ENCODE results near the gene EIF6.

EIF6 gene

DNA sequence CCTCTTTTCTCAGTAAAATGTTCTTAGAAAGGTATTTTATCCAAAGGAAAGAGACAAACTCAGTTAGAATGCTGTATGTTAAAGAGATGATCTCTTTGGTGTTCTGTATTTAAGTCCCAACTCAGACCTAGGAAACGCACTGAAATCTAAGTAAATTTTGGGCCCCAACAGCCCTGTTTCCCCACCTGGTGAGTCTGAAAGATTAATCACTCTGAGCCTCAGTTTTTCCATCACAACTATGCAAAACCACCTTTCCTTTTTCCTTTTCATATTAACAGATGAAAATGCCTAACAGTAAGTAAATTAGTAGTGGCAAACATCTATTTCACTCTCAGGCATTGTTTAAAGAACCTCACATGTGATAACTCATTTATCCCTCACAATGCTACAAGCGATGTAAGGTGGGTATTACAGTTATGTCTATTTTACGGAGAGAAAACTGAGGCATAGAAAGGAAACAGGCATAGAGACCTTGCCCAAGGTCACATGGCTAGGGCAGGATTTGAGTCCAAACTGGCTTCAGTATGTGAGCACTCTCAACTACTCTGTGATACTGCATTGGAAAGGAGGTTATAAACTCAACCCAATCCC is 43.6 kb upstream of the EIF6 start:
- no peaks in the 10 kb centered on the region for H3K9me3 ChIP-seq
- no peak for DNase-seq
- H3K36me3 ChIP-seq, result no peaks in the 10 kb centered on the region
- TF ChIP-seq, protein P1, sequence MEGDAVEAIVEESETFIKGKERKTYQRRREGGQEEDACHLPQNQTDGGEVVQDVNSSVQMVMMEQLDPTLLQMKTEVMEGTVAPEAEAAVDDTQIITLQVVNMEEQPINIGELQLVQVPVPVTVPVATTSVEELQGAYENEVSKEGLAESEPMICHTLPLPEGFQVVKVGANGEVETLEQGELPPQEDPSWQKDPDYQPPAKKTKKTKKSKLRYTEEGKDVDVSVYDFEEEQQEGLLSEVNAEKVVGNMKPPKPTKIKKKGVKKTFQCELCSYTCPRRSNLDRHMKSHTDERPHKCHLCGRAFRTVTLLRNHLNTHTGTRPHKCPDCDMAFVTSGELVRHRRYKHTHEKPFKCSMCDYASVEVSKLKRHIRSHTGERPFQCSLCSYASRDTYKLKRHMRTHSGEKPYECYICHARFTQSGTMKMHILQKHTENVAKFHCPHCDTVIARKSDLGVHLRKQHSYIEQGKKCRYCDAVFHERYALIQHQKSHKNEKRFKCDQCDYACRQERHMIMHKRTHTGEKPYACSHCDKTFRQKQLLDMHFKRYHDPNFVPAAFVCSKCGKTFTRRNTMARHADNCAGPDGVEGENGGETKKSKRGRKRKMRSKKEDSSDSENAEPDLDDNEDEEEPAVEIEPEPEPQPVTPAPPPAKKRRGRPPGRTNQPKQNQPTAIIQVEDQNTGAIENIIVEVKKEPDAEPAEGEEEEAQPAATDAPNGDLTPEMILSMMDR (IDR thresholded peaks at IDR 0.05; ENCODE audit: low read depth, low read length), result no peak
- no peak overlapping the region for H3K4me3 ChIP-seq (ENCODE audit: low read depth, low read length)
- H3K27me3 ChIP-seq, result no peaks in the 10 kb centered on the region
- peaks cover 4% of the 10 kb centered on the region; the same call in 1 of the 2 replicates for H3K4me1 ChIP-seq

DNA sequence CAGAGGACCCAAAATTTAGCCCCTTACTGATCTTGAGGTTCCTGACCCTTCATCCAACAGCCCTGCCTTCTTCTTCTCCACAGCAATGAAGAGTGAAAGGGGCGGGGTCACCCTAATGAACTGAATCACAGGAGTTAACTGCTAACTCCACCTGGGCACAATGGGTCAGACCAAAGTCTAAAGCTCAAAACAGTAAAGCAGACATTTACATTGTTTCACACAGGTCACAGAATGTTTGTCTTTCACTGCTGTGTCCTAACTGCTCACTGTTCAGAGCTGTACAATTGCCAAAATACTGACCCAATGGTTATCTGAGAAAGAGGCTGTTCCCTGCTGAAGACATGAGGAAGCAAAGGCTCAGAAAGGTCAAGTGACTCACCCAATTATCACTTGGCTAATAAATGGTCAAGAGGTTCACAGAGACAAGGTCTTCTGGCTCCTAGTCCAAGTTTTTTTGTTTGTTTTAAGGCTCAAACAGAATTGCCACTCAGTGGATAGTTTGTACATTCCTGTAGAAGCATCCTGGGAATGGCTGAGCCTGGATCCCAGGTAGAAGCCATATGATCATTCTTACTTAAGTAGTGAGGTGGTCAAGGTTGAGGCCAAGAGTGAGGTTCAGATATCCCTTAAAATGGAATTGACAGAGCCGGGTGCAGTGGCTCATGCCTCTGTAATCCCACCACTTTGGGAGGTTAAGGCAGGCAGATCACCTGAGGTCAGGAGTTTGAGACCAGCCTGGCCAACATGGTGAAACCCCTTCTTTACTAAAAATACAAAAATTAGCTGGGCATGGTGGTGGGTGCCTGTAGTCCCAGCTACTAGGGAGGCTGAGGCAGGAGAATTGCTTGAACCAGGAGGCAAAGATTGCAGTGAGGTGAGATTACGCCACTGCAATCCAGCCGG is 42.8 kb upstream of the EIF6 start:
- Histone ChIP-seq H3K4me3 (ENCODE audit: low read depth, low read length) (no peak overlapping the region), H3K9me3 (no peaks in the 10 kb centered on the region), H3K27me3 (no peaks in the 10 kb centered on the region), H3K4me1 (peaks cover 4% of the 10 kb centered on the region; the same call in 1 of the 2 replicates), H3K36me3 (no peaks in the 10 kb centered on the region)
- TF ChIP-seq, protein P1 (IDR thresholded peaks at IDR 0.05; ENCODE audit: low read depth, low read length), result no peak
- DNase-seq, result no peak

DNA sequence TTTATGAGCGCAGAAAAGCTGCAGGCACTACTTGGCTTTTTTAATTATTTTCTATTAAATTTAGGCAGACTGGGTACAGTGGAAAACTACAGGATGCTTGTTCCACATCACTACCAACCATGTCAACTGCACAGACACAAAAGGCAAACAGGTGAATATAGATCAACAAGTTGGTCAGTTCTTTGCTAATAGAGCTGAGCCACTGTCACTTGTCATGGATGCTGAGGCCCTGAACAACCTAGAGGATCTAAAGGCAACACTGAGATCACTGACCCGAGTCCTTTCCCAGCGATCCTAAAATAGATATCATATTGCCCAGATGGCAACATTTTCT is 42.1 kb upstream of the EIF6 start:
- Histone ChIP-seq H3K36me3 (no peaks in the 10 kb centered on the region), H3K9me3 (no peaks in the 10 kb centered on the region), H3K4me1 (peaks cover 2% of the 10 kb centered on the region; the same call in 1 of the 2 replicates), H3K27me3 (no peaks in the 10 kb centered on the region), H3K4me3 (ENCODE audit: low read depth, low read length) (no peak overlapping the region)
- DNase-seq, result no peak
- TF ChIP-seq, protein P1 (IDR thresholded peaks at IDR 0.05; ENCODE audit: low read depth, low read length), result no peak

DNA sequence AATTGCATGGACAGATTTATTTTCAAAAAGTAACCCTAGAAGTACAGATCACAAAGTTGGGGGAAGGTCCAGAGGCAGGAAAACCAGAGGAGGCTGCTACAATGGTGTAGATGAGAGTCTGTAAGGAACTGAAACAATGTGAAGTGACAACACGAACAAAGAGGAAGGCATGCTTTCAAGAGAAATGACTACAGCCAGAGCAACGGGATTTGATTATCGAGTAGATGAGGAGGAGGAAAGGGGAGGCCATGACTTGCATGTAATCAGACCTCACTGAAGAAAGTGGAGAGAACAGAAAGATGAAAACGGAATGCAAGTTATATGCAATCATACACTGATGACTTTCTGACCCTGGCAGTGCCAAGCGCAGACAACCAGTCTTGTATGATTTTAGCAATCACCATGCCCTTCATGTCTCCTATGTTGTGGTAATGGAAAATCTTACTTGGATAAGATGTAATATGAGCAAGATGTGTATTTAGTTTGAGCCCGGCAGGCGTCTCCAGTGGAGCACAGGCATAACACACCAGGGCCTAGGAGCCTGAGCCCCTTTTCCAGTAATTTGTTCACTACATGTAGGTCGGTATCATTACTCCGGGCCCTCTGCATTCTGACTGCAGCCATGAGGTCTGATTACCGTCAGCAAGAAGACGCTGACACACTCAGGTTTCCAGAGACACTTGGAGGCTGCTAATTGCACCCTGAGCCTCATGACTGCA is 41.6 kb upstream of the EIF6 start:
- Histone ChIP-seq H3K9me3 (no peaks in the 10 kb centered on the region), H3K36me3 (no peaks in the 10 kb centered on the region), H3K4me3 (ENCODE audit: low read depth, low read length) (no peak overlapping the region), H3K27me3 (no peaks in the 10 kb centered on the region), H3K4me1 (no peaks in the 10 kb centered on the region)
- no peak for DNase-seq
- TF ChIP-seq, protein P1 (IDR thresholded peaks at IDR 0.05; ENCODE audit: low read depth, low read length), result no peak

DNA sequence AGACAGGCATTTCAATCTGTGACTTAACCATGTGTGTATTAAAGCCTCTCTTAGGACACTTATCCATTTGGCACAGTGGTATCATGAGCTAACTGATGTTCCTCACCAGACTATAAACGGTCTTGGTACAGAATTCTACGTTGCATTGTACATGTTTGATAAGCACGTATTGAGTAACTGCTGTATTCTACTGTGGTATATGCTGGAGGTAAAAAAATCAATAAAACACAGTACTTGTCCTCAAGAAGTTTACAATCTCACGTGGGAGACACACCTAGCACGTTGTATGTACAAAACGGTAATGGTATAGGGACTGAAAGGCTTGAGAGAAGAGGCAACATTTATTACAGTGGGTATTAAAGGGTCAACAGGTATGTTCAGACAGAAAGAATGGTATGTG is 40.8 kb upstream of the EIF6 start:
- Histone ChIP-seq H3K36me3 (no peaks in the 10 kb centered on the region), H3K9me3 (no peaks in the 10 kb centered on the region), H3K4me3 (ENCODE audit: low read depth, low read length) (no peak overlapping the region), H3K27me3 (no peaks in the 10 kb centered on the region), H3K4me1 (no peaks in the 10 kb centered on the region)
- TF ChIP-seq, protein P1 (IDR thresholded peaks at IDR 0.05; ENCODE audit: low read depth, low read length), result no peak
- no peak for DNase-seq
